B cell (primary cell): ENCODE measurements around the gene RFTN2. TPM values are rescaled to one million over a fixed set of nuclear protein-coding genes. Genes with fewer than 3 reads are reported as not detected.

ENCODE experiments used
- ATAC-seq: fragments of 200-7000 bp; cut with Tn5 transposase; one replicate; pipeline ENCODE4 v1.10.0; 2021; ENCODE audit warnings: low read depth, mild to moderate bottlenecking, moderate number of reproducible peaks, moderate library complexity
- CTCF ChIA-PET: fragments of 350-600 bp; sonication (Branson Sonifier 250); formaldehyde crosslinking; loops from one replicate; lab custom pipeline; 2021; ENCODE audit warnings: antibody characterized with exemption, inconsistent platforms; lab: Charles Lee
- POLR2A ChIA-PET: fragments of 350-600 bp; sonication (Branson Sonifier 250); formaldehyde crosslinking; loops from one replicate; lab custom pipeline; 2021; ENCODE audit warnings: antibody characterized with exemption; lab: Charles Lee
- DNase-seq: peaks from one replicate; pipeline ENCODE4 v3.0.0; 2013
- H2AFZ ChIP-seq: 2 replicates; pipeline ENCODE4 v1.6.1; 2012; ENCODE audit warnings: mild to moderate bottlenecking, low read depth, low read length; ENCODE audit not compliant: insufficient read depth, poor library complexity, severe bottlenecking
- H3K27ac ChIP-seq, 2 donors: 1 replicate in 1 of 2; 2 replicates in 1 of 2; pipeline ENCODE4 v1.5.1; 2012 to 2013; ENCODE audit warnings: low read length in 2 of 2, mild to moderate bottlenecking in 2 of 2, moderate library complexity in 1 of 2
- H3K27me3 ChIP-seq, 4 experiments: fragments of 200-600 bp in 1 of 4; sonication (generic) in 1 of 4; replicated peaks in 1 of 4; 1 replicate in 2 of 4; 2 replicates in 2 of 4; pipeline versions ENCODE4 v1.6.1 to v1.7.0; 2013 to 2016; ENCODE audit warnings: low read length in 3 of 4, mild to moderate bottlenecking in 2 of 4, mixed read lengths in 1 of 4, moderate library complexity in 1 of 4; ENCODE audit not compliant: insufficient read depth in 4 of 4, control insufficient read depth in 3 of 4; ENCODE audit errors: control extremely low read depth in 1 of 4
- H3K36me3 ChIP-seq, 2 experiments: replicated peaks in 1 of 2; 1 replicate in 1 of 2; 2 replicates in 1 of 2; pipeline versions ENCODE4 v1.6.1 to v1.7.1; 2013; ENCODE audit warnings: low read length in 1 of 2; ENCODE audit not compliant: insufficient read depth in 2 of 2, control insufficient read depth in 1 of 2; ENCODE audit errors: control extremely low read depth in 1 of 2, extremely low read depth in 1 of 2
- H3K4me1 ChIP-seq, 2 donors: fragments of 200-600 bp in 1 of 2; sonication (generic) in 1 of 2; 1 replicate in 1 of 2; 2 replicates in 1 of 2; pipeline versions ENCODE4 v1.5.1 to v1.6.1; 2013 to 2017; ENCODE audit warnings: low read length in 2 of 2; ENCODE audit not compliant: control insufficient read depth in 2 of 2, insufficient read depth in 2 of 2
- H3K4me2 ChIP-seq: replicated peaks from 2 replicates; pipeline ENCODE3; 2012; ENCODE audit warnings: mild to moderate bottlenecking, low read depth, low read length; ENCODE audit not compliant: poor library complexity, severe bottlenecking
- H3K4me3 ChIP-seq, 5 experiments: fragments of 200-600 bp in 1 of 5; sonication (generic) in 1 of 5; 1 replicate in 3 of 5; 2 replicates in 2 of 5; pipeline versions ENCODE4 v1.5.1 to v1.7.0; 2011 to 2016; ENCODE audit warnings: low read length in 4 of 5, mild to moderate bottlenecking in 4 of 5, low read depth in 2 of 5, control low read depth in 1 of 5, moderate library complexity in 1 of 5; ENCODE audit not compliant: insufficient read depth in 1 of 5; ENCODE audit errors: control extremely low read depth in 1 of 5, extremely low read depth in 1 of 5
- H3K79me2 ChIP-seq: fragments of 200-600 bp; sonication (generic); one replicate; pipeline ENCODE4 v1.6.0; 2016; ENCODE audit warnings: low read length; ENCODE audit not compliant: control insufficient read depth, insufficient read depth
- H3K9ac ChIP-seq: fragments of 200-600 bp; sonication (generic); 2 replicates; pipeline ENCODE4 v1.6.1; 2017; ENCODE audit warnings: mild to moderate bottlenecking, low read length, moderate library complexity
- H3K9me3 ChIP-seq, 3 donors: one replicate each; pipeline versions ENCODE4 v1.6.1 to v1.7.1; 2013; ENCODE audit warnings: low read length in 2 of 3; ENCODE audit not compliant: control insufficient read depth in 2 of 3, insufficient read depth in 1 of 3; ENCODE audit errors: control extremely low read depth in 1 of 3
- H4K20me1 ChIP-seq: 2 replicates; pipeline ENCODE4 v1.6.0; 2012; ENCODE audit warnings: mild to moderate bottlenecking, low read length; ENCODE audit not compliant: insufficient read depth, control insufficient read depth, poor library complexity, severe bottlenecking
- H3K27ac Mint-ChIP-seq: one replicate; pipeline ENCODE4 v1.8.0; 2021; ENCODE audit warnings: mixed read lengths
- H3K27me3 Mint-ChIP-seq: one replicate; pipeline ENCODE4 v1.8.0; 2021; ENCODE audit warnings: mixed read lengths
- H3K4me1 Mint-ChIP-seq: one replicate; pipeline ENCODE4 v1.8.0; 2021; ENCODE audit warnings: mixed read lengths
- H3K4me3 Mint-ChIP-seq: one replicate; pipeline ENCODE4 v1.8.0; 2021; ENCODE audit warnings: mixed read lengths
- H3K9me3 Mint-ChIP-seq: one replicate; pipeline ENCODE4 v1.8.0; 2022; ENCODE audit warnings: mixed read lengths; ENCODE audit not compliant: insufficient read depth
- CTCF ChIP-seq: fragments of 200-600 bp; IDR thresholded peaks from one replicate; pipeline ENCODE4 v1.8.0; 2022; ENCODE audit warnings: antibody characterized with exemption, mild to moderate bottlenecking
- EZH2 ChIP-seq: IDR thresholded peaks from 2 replicates; pipeline ENCODE4 v1.6.1; 2012; ENCODE audit warnings: borderline replicate concordance, low read depth, mild to moderate bottlenecking, moderate library complexity, low read length; ENCODE audit not compliant: insufficient read depth, poor library complexity, severe bottlenecking
- WGBS: methylation state at CpG from one replicate; pipeline ENCODE4 v1.1.5; 2013; ENCODE audit warnings: missing lambda C conversion rate; ENCODE audit not compliant: insufficient coverage; 5-methylcytosine and 5-hydroxymethylcytosine counted together
- intact Hi-C: fragments of 100-400 bp; cut with micrococcal nuclease; formaldehyde crosslinking; loops from one replicate; pipeline ENCODE4 v1.10.0; 2022
- polyA plus RNA-seq: library from polyadenylated mRNA; depleted of rRNA; stranded (reverse); fragments of >200 nt; gene quantifications from 2 replicates; pipeline ENCODE4 v1.2.3, GENCODE V29; 2012
- total RNA-seq, 2 donors: library from RNA; stranded (reverse); fragments of 120-200 nt in 1 of 2; gene quantifications; 1 replicate in 1 of 2; 2 replicates in 1 of 2; pipeline versions ENCODE4 v1.2.3 to v1.2.4, GENCODE V29; 2013 to 2022

Gene RFTN2
- total and polyA plus RNA-seq, 2 donors (not counting 1 experiment from before 2014, with no cell fraction given) = not detected

GRCh38 chr2:197704434-197705120 is 29.2 kb upstream of the RFTN2 start:
- Histone ChIP-seq H3K9ac (peak overlapping the region; percentile 85), H3K4me2 (peak overlapping the region; percentile 95), H3K9me3 (peaks cover 0 to 1% (median 0%) of the 10 kb centered on the region in 3 donors), H3K79me2 (peaks cover 37% of the 10 kb centered on the region), H3K27ac (peak overlapping the region; percentile 80 to 85), H2AFZ (peak overlapping the region; percentile 88), H3K27me3 (peaks cover 0 to 10% (median 0%) of the 10 kb centered on the region in 4 experiments), H3K4me3 (peak overlapping the region; percentile 50 to 85 (median 78)), H4K20me1 (peaks cover 23% of the 10 kb centered on the region), H3K4me1 (peaks cover 25 to 27% of the 10 kb centered on the region in 2 donors), H3K36me3 (no peaks in the 10 kb centered on the region)
- intact Hi-C loops = loop anchor here (1.0 to 10.0 kb wide), 4 partner anchors 251 to 1066 kb away; partner anchors contain the start of genes CCDC150, COQ10B, PGAP1 and SF3B1
- no peak for TF ChIP-seq EZH2
- Mint-ChIP-seq H3K27ac (peak overlapping the region; percentile 95), H3K9me3 (no peaks in the 10 kb centered on the region), H3K4me3 (peak overlapping the region; percentile 92), H3K27me3 (peaks cover 15% of the 10 kb centered on the region), H3K4me1 (peaks cover 38% of the 10 kb centered on the region)
- ATAC-seq (peak; percentile 45), DNase-seq (no peak)
- CTCF ChIA-PET = interaction anchor here (0.7 to 3.2 kb wide), 2 partner anchors 83 to 593 kb away, joined by 3 to 13 read pairs; no protein-coding TSS in a partner anchor
- 0% methylated on average over 1 of the region's 5 CpGs for WGBS
- POLR2A ChIA-PET = interaction anchor here (0.7 to 1.3 kb wide), 3 partner anchors 205 to 269 kb away, joined by 3 read pairs; partner anchors contain the start of genes COQ10B, HSPD1, HSPE1 and SF3B1

- CTCF ChIA-PET = no interaction called here
Measured at GRCh38 chr2:197700960-197701359, 25.6 kb upstream of the RFTN2 start.

More at GRCh38 chr2:197700960-197701359, 25.6 kb upstream of the RFTN2 start:
- H3K4me1 Mint-ChIP-seq = peaks cover 9% of the 10 kb centered on the region
- H3K27me3 Mint-ChIP-seq = peaks cover 15% of the 10 kb centered on the region
- Histone ChIP-seq H3K4me2 (no peak overlapping the region), H4K20me1 (peaks cover 1% of the 10 kb centered on the region), H3K9me3 (peaks cover 0 to 1% (median 0%) of the 10 kb centered on the region in 3 donors), H3K4me1 (peaks cover under 1 to 3% of the 10 kb centered on the region in 2 donors), H3K4me3 (no peak overlapping the region), H2AFZ (no peak overlapping the region), H3K9ac (no peak overlapping the region), H3K79me2 (peaks cover 8% of the 10 kb centered on the region), H3K27ac (no peak overlapping the region), H3K27me3 (peaks cover 0 to 10% (median 0%) of the 10 kb centered on the region in 4 experiments), H3K36me3 (no peaks in the 10 kb centered on the region)
- POLR2A ChIA-PET = no interaction called here
- no peaks in the 10 kb centered on the region for H3K9me3 Mint-ChIP-seq
- ATAC-seq (no peak), DNase-seq (no peak)
- intact Hi-C loops = loop anchor here (10.0 kb wide), 1 partner anchor 776 kb away; the partner anchor contains the start of gene PGAP1
- TF ChIP-seq CTCF (no peak), EZH2 (no peak)
- whole genome bisulfite sequencing = 83% methylated on average over 2 of the region's 3 CpGs
- H3K4me3 Mint-ChIP-seq = no peak overlapping the region
- H3K27ac Mint-ChIP-seq = no peak overlapping the region
